ENCODE results near the gene ELOVL1.

GRCh38 chr1:43398227-43398626 lies 30.4 kb upstream of the ELOVL1 start:
- TF ChIP-seq CTCF (IDR thresholded peaks at IDR 0.05) (no peak), POLR2A (IDR thresholded peaks at IDR 0.05) (no peak), POLR2AphosphoS5 (IDR thresholded peaks at IDR 0.05) (no peak), EP300 (IDR thresholded peaks at IDR 0.05) (no peak)
